Ovary (tissue), 3 donors: ENCODE results near the gene MAP1B.

Experiments
- POLR2A ChIP-seq: fragments of 450-650 bp; IDR thresholded peaks from one replicate; pipeline ENCODE4 v1.6.1; 2017; ENCODE audit warnings: antibody characterized with exemption, mild to moderate bottlenecking, moderate library complexity
- TF ChIP-seq, protein P1 (sequence below), 3 donors: fragments of 450-650 bp in 2 of 3; fragments of 200-600 bp in 1 of 3; IDR thresholded peaks; one replicate each; pipeline versions ENCODE4 v1.5.1 to v1.8.0; 2016 to 2022; ENCODE audit warnings: antibody characterized with exemption in 3 of 3, mild to moderate bottlenecking in 1 of 3
- donor health status: DM: no; HTN: no; CAD: no.

DNA sequence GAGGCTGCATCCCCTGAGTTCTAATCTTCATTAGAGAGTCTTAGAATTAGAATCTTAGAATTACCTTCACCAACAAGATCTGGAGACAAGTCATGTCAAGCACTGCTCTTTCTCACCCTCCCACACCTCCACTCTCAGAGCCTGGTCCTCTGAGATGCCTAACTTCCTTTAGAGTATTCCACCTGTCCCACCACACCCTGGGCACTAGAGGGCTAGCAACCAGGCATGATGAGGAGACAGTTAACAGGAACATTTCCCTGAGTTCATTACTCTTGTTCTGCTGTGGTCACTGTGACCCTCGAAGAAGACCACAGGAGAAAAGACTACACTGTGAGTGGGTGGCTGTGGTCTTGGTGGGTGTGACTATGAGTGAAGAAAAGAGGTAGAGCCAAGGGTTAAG is 25.2 kb upstream of the MAP1B start:
- no peak for TF ChIP-seq POLR2A
- TF ChIP-seq, protein P1, sequence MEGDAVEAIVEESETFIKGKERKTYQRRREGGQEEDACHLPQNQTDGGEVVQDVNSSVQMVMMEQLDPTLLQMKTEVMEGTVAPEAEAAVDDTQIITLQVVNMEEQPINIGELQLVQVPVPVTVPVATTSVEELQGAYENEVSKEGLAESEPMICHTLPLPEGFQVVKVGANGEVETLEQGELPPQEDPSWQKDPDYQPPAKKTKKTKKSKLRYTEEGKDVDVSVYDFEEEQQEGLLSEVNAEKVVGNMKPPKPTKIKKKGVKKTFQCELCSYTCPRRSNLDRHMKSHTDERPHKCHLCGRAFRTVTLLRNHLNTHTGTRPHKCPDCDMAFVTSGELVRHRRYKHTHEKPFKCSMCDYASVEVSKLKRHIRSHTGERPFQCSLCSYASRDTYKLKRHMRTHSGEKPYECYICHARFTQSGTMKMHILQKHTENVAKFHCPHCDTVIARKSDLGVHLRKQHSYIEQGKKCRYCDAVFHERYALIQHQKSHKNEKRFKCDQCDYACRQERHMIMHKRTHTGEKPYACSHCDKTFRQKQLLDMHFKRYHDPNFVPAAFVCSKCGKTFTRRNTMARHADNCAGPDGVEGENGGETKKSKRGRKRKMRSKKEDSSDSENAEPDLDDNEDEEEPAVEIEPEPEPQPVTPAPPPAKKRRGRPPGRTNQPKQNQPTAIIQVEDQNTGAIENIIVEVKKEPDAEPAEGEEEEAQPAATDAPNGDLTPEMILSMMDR (IDR thresholded peaks at IDR 0.05): no peak
